Activated T-cell treated with anti-CD3 and anti-CD28 coated beads, Interleukin-2, amount 50 U/mL, for 48 hours (primary cell): ENCODE results near the gene ZDHHC9.

Experiments
- DNase-seq, 2 experiments: peaks; one replicate each; pipeline ENCODE4 v3.0.0-alpha.2; 2020

The ZDHHC9 gene

GRCh38 chrX:129813662-129814368, 29.9 kb downstream of the ZDHHC9 start:
- no peak for DNase-seq

GRCh38 chrX:129808829-129809796, 34.6 kb downstream of the ZDHHC9 start:
- no peak for DNase-seq

- DNase-seq: no peak
Measured at GRCh38 chrX:129808158-129808828, 35.4 kb downstream of the ZDHHC9 start.

- DNase-seq: no peak
Measured at GRCh38 chrX:129804806-129805205, 38.9 kb downstream of the ZDHHC9 start.

- DNase-seq: no peak
Measured at GRCh38 chrX:129802863-129803262, 40.8 kb downstream of the ZDHHC9 start.

GRCh38 chrX:129800186-129800585, 43.5 kb downstream of the ZDHHC9 start:
- no peak for DNase-seq

GRCh38 chrX:129798888-129799287, 44.8 kb downstream of the ZDHHC9 start:
- peak; percentile 62 to 66 for DNase-seq

- DNase-seq: no peak
Measured at GRCh38 chrX:129798456-129798855, 45.2 kb downstream of the ZDHHC9 start.

GRCh38 chrX:129797251-129797906, 46.3 kb downstream of the ZDHHC9 start:
- no peak for DNase-seq

GRCh38 chrX:129795584-129795983, 48.1 kb downstream of the ZDHHC9 start:
- peak in 1 of 2 experiments; percentile 10 for DNase-seq

- peak in 1 of 2 experiments; percentile 11 for DNase-seq
Measured at GRCh38 chrX:129793604-129794191, 50.0 kb downstream of the ZDHHC9 start.

- DNase-seq: no peak
Measured at GRCh38 chrX:129792586-129793291, 50.9 kb downstream of the ZDHHC9 start.

GRCh38 chrX:129791961-129792570, 51.6 kb downstream of the ZDHHC9 start:
- DNase-seq: no peak

GRCh38 chrX:129791336-129791735, 52.4 kb downstream of the ZDHHC9 start:
- DNase-seq: no peak

GRCh38 chrX:129790808-129791207, 52.9 kb downstream of the ZDHHC9 start:
- DNase-seq: no peak

- no peak for DNase-seq
Measured at GRCh38 chrX:129790146-129790545, 53.5 kb downstream of the ZDHHC9 start.

- DNase-seq: no peak
Measured at GRCh38 chrX:129788527-129788926, 55.2 kb downstream of the ZDHHC9 start.

- DNase-seq: no peak
Measured at GRCh38 chrX:129787336-129788055, 56.2 kb downstream of the ZDHHC9 start.

GRCh38 chrX:129786210-129786651, 57.5 kb downstream of the ZDHHC9 start:
- no peak for DNase-seq

- no peak for DNase-seq
Measured at GRCh38 chrX:129785160-129785947, 58.3 kb downstream of the ZDHHC9 start.
